Breast epithelium (tissue), 3 donors: ENCODE data around the gene RAB44.

Experiments used
- CTCF ChIP-seq, 3 donors: fragments of 450-650 bp; IDR thresholded peaks; one replicate each; pipeline ENCODE4 v1.5.1; 2016 to 2017; ENCODE audit warnings: antibody characterized with exemption in 3 of 3, mild to moderate bottlenecking in 3 of 3, moderate library complexity in 3 of 3
- POLR2AphosphoS5 ChIP-seq, 3 donors: sonication (generic); formaldehyde crosslinking; IDR thresholded peaks; one replicate each; pipeline ENCODE4 v1.6.1; 2017; ENCODE audit warnings: antibody characterized with exemption in 3 of 3

GRCh38 chr6:36762123-36762522, 64.5 kb downstream of the RAB44 start:
- TF ChIP-seq CTCF (IDR thresholded peaks at IDR 0.05) (no peak), POLR2AphosphoS5 (IDR thresholded peaks at IDR 0.05) (no peak)
